Activated B cell treated with CpG ODN at 0.5 μM for 24 hours (primary cell): ENCODE data around the gene PHRF1. TPM values are rescaled to one million over a fixed set of nuclear protein-coding genes. Genes with fewer than 3 reads are reported as not detected.

ENCODE experiments used
- ATAC-seq: fragments of 200-7000 bp; cut with Tn5 transposase; one replicate; pipeline ENCODE4 v1.10.0; 2021; ENCODE audit warnings: low read depth, mild to moderate bottlenecking, moderate library complexity
- CTCF ChIA-PET: fragments of 350-600 bp; sonication (Branson Sonifier 250); formaldehyde crosslinking; loops from one replicate; lab custom pipeline; 2021; ENCODE audit warnings: antibody characterized with exemption; lab: Charles Lee
- POLR2A ChIA-PET: fragments of 350-600 bp; sonication (Branson Sonifier 250); formaldehyde crosslinking; loops from one replicate; lab custom pipeline; 2021; ENCODE audit warnings: antibody characterized with exemption; lab: Charles Lee
- DNase-seq: peaks from one replicate; pipeline ENCODE4 v3.0.0; 2022
- H3K27ac Mint-ChIP-seq: one replicate; pipeline ENCODE4 v1.8.0; 2020; ENCODE audit warnings: mixed read lengths
- H3K27me3 Mint-ChIP-seq: one replicate; pipeline ENCODE4 v1.8.0; 2021; ENCODE audit warnings: mixed read lengths
- H3K36me3 Mint-ChIP-seq: one replicate; pipeline ENCODE4 v1.8.0; 2021; ENCODE audit warnings: low read depth, mixed read lengths
- H3K4me1 Mint-ChIP-seq: one replicate; pipeline ENCODE4 v1.8.0; 2021; ENCODE audit warnings: mixed read lengths
- H3K4me3 Mint-ChIP-seq: one replicate; pipeline ENCODE4 v1.8.0; 2020; ENCODE audit warnings: mild to moderate bottlenecking, mixed read lengths
- H3K9me3 Mint-ChIP-seq: one replicate; pipeline ENCODE4 v1.8.0; 2020; ENCODE audit warnings: mixed read lengths
- intact Hi-C: fragments of 100-400 bp; cut with micrococcal nuclease; formaldehyde crosslinking; loops from one replicate; pipeline ENCODE4 v1.15.1; 2024
- total RNA-seq: library from RNA; stranded (reverse); gene quantifications from 2 replicates; pipeline ENCODE4 v1.2.3, GENCODE V29; 2022
- TF ChIP-seq, protein P1 (sequence below): fragments of 200-600 bp; IDR thresholded peaks from one replicate; pipeline ENCODE4 v1.8.0; 2022; ENCODE audit warnings: antibody characterized with exemption, mild to moderate bottlenecking

Gene PHRF1, protein sequence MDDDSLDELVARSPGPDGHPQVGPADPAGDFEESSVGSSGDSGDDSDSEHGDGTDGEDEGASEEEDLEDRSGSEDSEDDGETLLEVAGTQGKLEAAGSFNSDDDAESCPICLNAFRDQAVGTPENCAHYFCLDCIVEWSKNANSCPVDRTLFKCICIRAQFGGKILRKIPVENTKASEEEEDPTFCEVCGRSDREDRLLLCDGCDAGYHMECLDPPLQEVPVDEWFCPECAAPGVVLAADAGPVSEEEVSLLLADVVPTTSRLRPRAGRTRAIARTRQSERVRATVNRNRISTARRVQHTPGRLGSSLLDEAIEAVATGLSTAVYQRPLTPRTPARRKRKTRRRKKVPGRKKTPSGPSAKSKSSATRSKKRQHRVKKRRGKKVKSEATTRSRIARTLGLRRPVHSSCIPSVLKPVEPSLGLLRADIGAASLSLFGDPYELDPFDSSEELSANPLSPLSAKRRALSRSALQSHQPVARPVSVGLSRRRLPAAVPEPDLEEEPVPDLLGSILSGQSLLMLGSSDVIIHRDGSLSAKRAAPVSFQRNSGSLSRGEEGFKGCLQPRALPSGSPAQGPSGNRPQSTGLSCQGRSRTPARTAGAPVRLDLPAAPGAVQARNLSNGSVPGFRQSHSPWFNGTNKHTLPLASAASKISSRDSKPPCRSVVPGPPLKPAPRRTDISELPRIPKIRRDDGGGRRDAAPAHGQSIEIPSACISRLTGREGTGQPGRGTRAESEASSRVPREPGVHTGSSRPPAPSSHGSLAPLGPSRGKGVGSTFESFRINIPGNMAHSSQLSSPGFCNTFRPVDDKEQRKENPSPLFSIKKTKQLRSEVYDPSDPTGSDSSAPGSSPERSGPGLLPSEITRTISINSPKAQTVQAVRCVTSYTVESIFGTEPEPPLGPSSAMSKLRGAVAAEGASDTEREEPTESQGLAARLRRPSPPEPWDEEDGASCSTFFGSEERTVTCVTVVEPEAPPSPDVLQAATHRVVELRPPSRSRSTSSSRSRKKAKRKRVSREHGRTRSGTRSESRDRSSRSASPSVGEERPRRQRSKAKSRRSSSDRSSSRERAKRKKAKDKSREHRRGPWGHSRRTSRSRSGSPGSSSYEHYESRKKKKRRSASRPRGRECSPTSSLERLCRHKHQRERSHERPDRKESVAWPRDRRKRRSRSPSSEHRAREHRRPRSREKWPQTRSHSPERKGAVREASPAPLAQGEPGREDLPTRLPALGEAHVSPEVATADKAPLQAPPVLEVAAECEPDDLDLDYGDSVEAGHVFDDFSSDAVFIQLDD (N-terminal part only)
- total RNA-seq = 42.7 and 49.6 TPM in 2 replicates

DNA sequence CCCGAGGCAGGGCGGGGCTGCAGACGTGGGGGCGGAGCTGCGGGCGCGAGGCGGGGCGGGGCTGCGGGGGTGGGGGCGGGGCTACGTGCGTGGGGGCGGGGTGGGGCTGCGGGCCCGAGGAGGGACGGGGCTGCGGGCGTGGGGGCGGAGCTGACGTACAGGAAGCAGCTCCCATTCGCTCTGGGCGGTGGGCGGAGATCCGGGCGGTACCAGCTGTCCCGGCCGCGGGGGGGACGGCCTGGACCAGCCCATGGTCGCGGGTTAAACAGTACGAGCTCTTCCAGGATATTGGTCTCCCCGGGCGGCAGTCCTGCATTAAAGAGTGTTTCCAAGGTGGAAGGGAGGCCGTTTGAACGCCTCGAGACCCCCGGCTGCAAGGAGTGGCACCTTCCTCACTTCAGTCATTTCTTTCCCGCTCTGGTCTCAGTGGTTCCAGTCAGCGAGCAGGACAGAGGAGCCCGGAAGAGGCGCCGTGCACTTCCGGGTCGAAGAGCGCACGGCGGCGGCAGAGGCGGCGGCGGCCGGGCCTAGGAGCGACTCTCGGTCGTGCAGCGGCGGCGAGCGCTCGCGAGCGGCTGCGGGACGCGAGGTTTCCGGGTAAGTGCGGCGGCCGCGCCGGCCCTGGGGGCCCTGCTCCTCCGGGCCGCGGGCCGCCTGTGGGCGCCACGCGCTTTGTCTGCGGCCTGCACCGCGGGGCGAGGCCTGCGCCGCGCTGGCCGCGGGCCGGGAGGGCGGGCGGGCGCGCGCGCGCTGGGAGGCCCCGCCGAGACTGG lies at the start of gene PHRF1:
Gene PHRF1, plus strand, starts transcription at position 475 of the 773 bp plus-strand sequence. CDS start 5,043 bp downstream, outside the sequence.
- Mint-ChIP-seq H3K27ac (peak within 1 kb of the TSS; percentile 100), H3K4me3 (peak within 1 kb of the TSS; percentile 97), H3K27me3 (peaks cover 10% of the 10 kb centered on the region), H3K36me3 (peaks cover 10% of the 10 kb centered on the region), H3K9me3 (no peaks in the 10 kb centered on the region), H3K4me1 (peaks cover 39% of the 10 kb centered on the region)
- ChIA-PET CTCF (interaction anchor here (0.7 to 1.0 kb wide), 2 partner anchors 11 to 21 kb away, joined by 3 to 4 read pairs; no protein-coding TSS in a partner anchor), POLR2A (interaction anchor here (0.5 to 3.7 kb wide), 25 partner anchors 10 to 1726 kb away, joined by 3 to 43 read pairs (median 5); partner anchors contain the start of genes C11orf21, DEAF1, HRAS and IRF7)
- TF ChIP-seq, protein P1, sequence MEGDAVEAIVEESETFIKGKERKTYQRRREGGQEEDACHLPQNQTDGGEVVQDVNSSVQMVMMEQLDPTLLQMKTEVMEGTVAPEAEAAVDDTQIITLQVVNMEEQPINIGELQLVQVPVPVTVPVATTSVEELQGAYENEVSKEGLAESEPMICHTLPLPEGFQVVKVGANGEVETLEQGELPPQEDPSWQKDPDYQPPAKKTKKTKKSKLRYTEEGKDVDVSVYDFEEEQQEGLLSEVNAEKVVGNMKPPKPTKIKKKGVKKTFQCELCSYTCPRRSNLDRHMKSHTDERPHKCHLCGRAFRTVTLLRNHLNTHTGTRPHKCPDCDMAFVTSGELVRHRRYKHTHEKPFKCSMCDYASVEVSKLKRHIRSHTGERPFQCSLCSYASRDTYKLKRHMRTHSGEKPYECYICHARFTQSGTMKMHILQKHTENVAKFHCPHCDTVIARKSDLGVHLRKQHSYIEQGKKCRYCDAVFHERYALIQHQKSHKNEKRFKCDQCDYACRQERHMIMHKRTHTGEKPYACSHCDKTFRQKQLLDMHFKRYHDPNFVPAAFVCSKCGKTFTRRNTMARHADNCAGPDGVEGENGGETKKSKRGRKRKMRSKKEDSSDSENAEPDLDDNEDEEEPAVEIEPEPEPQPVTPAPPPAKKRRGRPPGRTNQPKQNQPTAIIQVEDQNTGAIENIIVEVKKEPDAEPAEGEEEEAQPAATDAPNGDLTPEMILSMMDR = no peak
- peak; percentile 93 for DNase-seq
- peak; percentile 90 for ATAC-seq
- intact Hi-C loops = loop anchor here (1.0 kb wide), 7 partner anchors 8 to 169 kb away; partner anchors contain the start of genes IRF7, LMNTD2, LRRC56 and RASSF7

DNA sequence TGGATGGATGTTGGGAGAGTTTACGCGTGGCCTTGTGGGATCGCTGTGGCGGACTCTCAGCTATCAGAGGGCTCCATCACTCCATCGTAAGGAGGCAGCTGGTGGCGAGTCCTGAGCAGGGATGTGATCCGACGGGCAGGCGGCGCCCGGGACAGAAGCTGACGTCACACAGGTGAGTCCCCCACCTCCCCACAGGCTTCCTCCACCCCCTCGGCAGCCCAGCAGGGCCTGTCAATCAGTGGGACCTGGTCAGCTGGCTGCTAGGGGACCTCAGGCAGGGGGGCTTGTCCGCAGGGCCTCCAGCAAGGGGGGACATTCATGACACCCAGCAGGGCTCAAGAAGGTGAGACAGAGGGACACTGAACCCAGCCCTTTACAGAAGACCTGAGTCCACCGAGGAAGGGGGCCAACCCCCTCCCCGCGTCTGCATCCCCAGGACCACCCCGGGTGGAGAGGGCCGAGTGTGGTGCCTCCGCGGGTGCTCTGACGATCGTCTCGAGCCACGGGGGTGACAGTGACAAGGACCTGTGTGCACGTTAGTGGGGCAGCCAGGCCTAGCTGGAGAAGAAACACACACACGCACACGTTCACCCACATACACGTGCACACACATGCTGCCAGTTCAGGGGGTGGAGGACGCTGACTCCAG lies 48.0 kb upstream of the PHRF1 start:
- Mint-ChIP-seq H3K9me3 (no peaks in the 10 kb centered on the region), H3K36me3 (peaks cover 17% of the 10 kb centered on the region), H3K27ac (no peak overlapping the region), H3K27me3 (no peaks in the 10 kb centered on the region), H3K4me3 (no peak overlapping the region), H3K4me1 (no peaks in the 10 kb centered on the region)
- ATAC-seq = no peak
- ChIA-PET CTCF (no interaction called here), POLR2A (interaction anchor here (0.7 kb wide), 1 partner anchor 11 kb away, joined by 8 read pairs; no protein-coding TSS in a partner anchor)
- DNase-seq = no peak
- TF ChIP-seq, protein P1 = no peak
- intact Hi-C loops = no loop called here

DNA sequence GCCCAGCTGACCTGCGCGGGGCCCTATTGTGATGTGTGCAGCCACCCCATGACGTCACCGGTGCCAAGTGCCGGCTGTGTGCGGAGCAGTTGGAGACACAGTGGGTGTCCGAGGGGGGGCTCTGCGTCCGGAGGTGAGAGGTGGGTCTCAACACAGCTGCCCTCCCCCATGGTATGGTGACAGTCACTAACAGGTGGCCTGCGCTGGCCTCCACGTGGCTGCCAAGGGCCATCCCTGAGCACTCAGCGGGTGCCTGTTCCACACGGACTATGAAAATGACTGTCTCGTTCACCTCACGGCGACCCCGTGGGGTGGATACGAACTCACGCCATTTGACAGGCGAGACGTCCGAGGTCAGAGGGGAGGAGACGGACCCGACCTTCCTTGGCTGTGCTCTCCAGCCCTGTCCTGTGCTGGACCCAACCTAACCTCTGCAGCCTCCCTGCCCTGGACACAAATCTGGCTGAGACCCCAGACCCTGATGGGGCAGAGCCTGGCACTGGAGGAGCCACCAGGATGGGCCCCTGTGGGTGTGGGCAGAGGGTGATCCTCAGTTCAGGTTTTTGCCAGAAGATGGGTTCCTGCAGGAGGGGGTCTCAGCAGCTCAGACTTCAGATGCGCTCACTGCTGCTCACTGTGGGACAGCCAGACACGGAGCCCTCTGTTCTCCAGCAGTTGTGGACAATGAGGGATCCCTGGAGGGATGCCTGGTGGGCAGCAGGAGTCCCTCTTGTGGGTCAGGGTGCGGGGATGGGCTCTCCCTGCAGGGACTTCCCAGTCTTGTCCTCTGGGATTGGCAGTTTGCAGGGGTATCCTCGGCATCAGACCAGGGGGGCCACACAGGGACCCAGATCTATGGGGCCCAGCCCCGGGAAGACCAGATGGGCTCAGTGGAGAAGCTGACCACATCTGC lies 47.2 kb upstream of the PHRF1 start:
- POLR2A ChIA-PET = no interaction called here
- H3K27ac Mint-ChIP-seq = no peak overlapping the region
- no peak for ATAC-seq
- TF ChIP-seq, protein P1 = no peak
- CTCF ChIA-PET = no interaction called here
- no peaks in the 10 kb centered on the region for H3K27me3 Mint-ChIP-seq
- peaks cover 21% of the 10 kb centered on the region for H3K36me3 Mint-ChIP-seq
- H3K4me3 Mint-ChIP-seq = no peak overlapping the region
- H3K4me1 Mint-ChIP-seq = peaks cover 4% of the 10 kb centered on the region
- intact Hi-C loops = no loop called here
- DNase-seq = no peak
- H3K9me3 Mint-ChIP-seq = no peaks in the 10 kb centered on the region
